ENCODE results near the gene IGFBP1.

- TF ChIP-seq CTCF (IDR thresholded peaks at IDR 0.05; ENCODE audit: low read depth, low read length) (no peak), POLR2A (IDR thresholded peaks at IDR 0.05; ENCODE audit: extremely low read depth, insufficient read length) (no peak)
Measured at GRCh38 chr7:45884136-45884535, 4.2 kb upstream of the IGFBP1 start.

Measured in NB4 (cell line).